A549 (cell line): Measurements from ENCODE around the gene PAPSS2. TPM values are rescaled to one million over a fixed set of nuclear protein-coding genes. Genes with fewer than 3 reads are reported as not detected.

Experiments
- ATAC-seq, 2 experiments: fragments of 200-7000 bp in 1 of 2; fragments of >200 bp in 1 of 2; cut with Nextera tagmentation in 1 of 2; cut with Tn5 transposase in 1 of 2; 3 replicates each; pipeline versions ENCODE4 v1.8.0 to v1.9.1; 2018 to 2020; ENCODE audit warnings: mild to moderate bottlenecking in 1 of 2, moderate library complexity in 1 of 2
- CTCF ChIA-PET: fragments of 300-600 bp; sonication (Branson Sonifier 250); formaldehyde crosslinking; extraction: SDS; loops from one replicate; lab custom pipeline; 2021; ENCODE audit warnings: antibody characterized with exemption, inconsistent platforms; lab: Yijun Ruan, JAX
- POLR2A ChIA-PET: fragments of 350-600 bp; formaldehyde crosslinking; extraction: SDS; loops from one replicate; lab custom pipeline; 2021; ENCODE audit warnings: antibody characterized with exemption, inconsistent platforms; lab: Yijun Ruan, JAX
- DNase-seq, 2 experiments: peaks; one replicate each; pipeline versions ENCODE4 v3.0.0 to v3.0.0-alpha.2; 2011 to 2016; ENCODE audit warnings: low read depth in 1 of 2, low spot score in 1 of 2
- FAIRE-seq: peaks from 2 replicates; lab custom pipeline; 2011; peaks lifted over from hg19 to GRCh38; lab: Jason Lieb, UNC
- H3K27ac ChIP-seq, 2 experiments: fragments of >200 bp; sonication (Bioruptor Twin); formaldehyde crosslinking; 3 replicates each; pipeline ENCODE4 v1.5.1; 2016 to 2017
- H3K4me1 ChIP-seq: fragments of >200 bp; sonication (Bioruptor Twin); formaldehyde crosslinking; 3 replicates; pipeline ENCODE4 v1.6.1; 2016
- H3K4me2 ChIP-seq: fragments of >200 bp; sonication (Bioruptor Twin); formaldehyde crosslinking; 3 replicates; pipeline ENCODE4 v1.6.1; 2016
- H3K4me3 ChIP-seq: fragments of >200 bp; sonication (Bioruptor Twin); formaldehyde crosslinking; 3 replicates; pipeline ENCODE4 v1.5.1; 2016
- H3K9me3 ChIP-seq: fragments of >200 bp; sonication (Bioruptor Twin); formaldehyde crosslinking; 3 replicates; pipeline ENCODE4 v1.6.1; 2016
- ATOH8 ChIP-seq: fragments of 250-450 bp; sonication (Bioruptor Pico); IDR thresholded peaks from 2 replicates; pipeline ENCODE4 v1.5.0; 2020; ENCODE audit warnings: low read depth, mild to moderate bottlenecking, moderate library complexity
- BCL3 ChIP-seq: fragments of >200 bp; sonication (Bioruptor Twin); formaldehyde crosslinking; IDR thresholded peaks from 3 replicates; pipeline ENCODE4 v1.6.1; 2016
- CBX2 ChIP-seq: fragments of 200-600 bp; sonication (generic); IDR thresholded peaks from 2 replicates; pipeline ENCODE4 v1.6.1; 2016; ENCODE audit warnings: low read depth, mild to moderate bottlenecking, borderline replicate concordance
- CBX8 ChIP-seq: fragments of 200-600 bp; sonication (generic); IDR thresholded peaks from 2 replicates; pipeline ENCODE4 v1.6.1; 2016
- CTCF ChIP-seq: fragments of >200 bp; sonication (Bioruptor Twin); formaldehyde crosslinking; IDR thresholded peaks from 3 replicates; pipeline ENCODE4 v1.5.1; 2016
- ELK1 ChIP-seq: fragments of 150-350 bp; IDR thresholded peaks from 2 replicates; pipeline ENCODE4 v1.6.1; 2014; ENCODE audit warnings: low read depth, mild to moderate bottlenecking, low read length
- FOSL2 ChIP-seq, 2 experiments: fragments of 450-650 bp in 1 of 2; fragments of >200 bp in 1 of 2; sonication (Bioruptor Twin) in 1 of 2; formaldehyde crosslinking; IDR thresholded peaks; 2 replicates each; pipeline versions ENCODE4 v1.5.0 to v1.6.1; 2016 to 2020; ENCODE audit warnings: mild to moderate bottlenecking in 1 of 2, moderate library complexity in 1 of 2
- GATA3 ChIP-seq: IDR thresholded peaks from 2 replicates; pipeline ENCODE4 v1.6.1; 2012; ENCODE audit warnings: borderline replicate concordance
- HDAC2 ChIP-seq: fragments of 200-600 bp; sonication (generic); IDR thresholded peaks from 2 replicates; pipeline ENCODE4 v1.6.1; 2016
- HEYL ChIP-seq: fragments of 250-450 bp; sonication (Bioruptor Pico); IDR thresholded peaks from 2 replicates; pipeline ENCODE4 v1.8.0; 2021; ENCODE audit warnings: mild to moderate bottlenecking, moderate library complexity
- KDM1A ChIP-seq: fragments of 200-600 bp; sonication (generic); IDR thresholded peaks from 2 replicates; pipeline ENCODE4 v1.6.1; 2016; ENCODE audit warnings: low read depth, mild to moderate bottlenecking
- MAFK ChIP-seq: fragments of 450-650 bp; IDR thresholded peaks from 2 replicates; pipeline ENCODE4 v1.6.1; 2014; ENCODE audit not compliant: partially characterized antibody
- MYC ChIP-seq: IDR thresholded peaks from 2 replicates; pipeline ENCODE4 v1.6.1; 2012; ENCODE audit warnings: mild to moderate bottlenecking, inconsistent platforms, low read length, improper control_type of control experiment, borderline replicate concordance
- NFE2L2 ChIP-seq: fragments of 150-350 bp; conservative IDR thresholded peaks from 2 replicates; pipeline ENCODE4 v1.6.1; 2014; ENCODE audit warnings: low read length
- NR3C1 ChIP-seq: fragments of >200 bp; sonication (Bioruptor Twin); formaldehyde crosslinking; IDR thresholded peaks from 3 replicates; pipeline ENCODE4 v1.6.1; 2017
- PBX3 ChIP-seq: IDR thresholded peaks from 2 replicates; pipeline ENCODE4 v1.6.1; 2012
- POLR2A ChIP-seq: IDR thresholded peaks from 2 replicates; pipeline ENCODE4 v1.6.1; 2012; ENCODE audit warnings: mild to moderate bottlenecking, low read length
- RCOR1 ChIP-seq: fragments of 150-350 bp; IDR thresholded peaks from 2 replicates; pipeline ENCODE4 v1.6.1; 2014; ENCODE audit warnings: antibody characterized with exemption, low read length, low read depth
- RFX5 ChIP-seq: fragments of 450-650 bp; IDR thresholded peaks from 2 replicates; pipeline ENCODE4 v1.7.1; 2014; ENCODE audit warnings: antibody characterized with exemption, mild to moderate bottlenecking, moderate library complexity
- RNF2 ChIP-seq: fragments of 200-600 bp; sonication (generic); IDR thresholded peaks from 2 replicates; pipeline ENCODE4 v1.6.1; 2016; ENCODE audit warnings: low read depth, mild to moderate bottlenecking, antibody characterized with exemption, moderate library complexity, borderline replicate concordance
- SREBF2 ChIP-seq: fragments of 450-650 bp; IDR thresholded peaks from 2 replicates; pipeline ENCODE4 v1.6.1; 2014; ENCODE audit warnings: mild to moderate bottlenecking, moderate library complexity
- USF2 ChIP-seq: fragments of 450-650 bp; IDR thresholded peaks from 2 replicates; pipeline ENCODE4 v1.6.1; 2014; ENCODE audit warnings: antibody characterized with exemption
- ZFP36 ChIP-seq: fragments of 450-650 bp; IDR thresholded peaks from 2 replicates; pipeline ENCODE4 v1.6.1; 2014; ENCODE audit warnings: borderline replicate concordance; ENCODE audit not compliant: partially characterized antibody
- ZNF302 ChIP-seq: fragments of 250-450 bp; sonication (Bioruptor Pico); IDR thresholded peaks from 2 replicates; pipeline ENCODE4 v1.9.0; 2021; ENCODE audit warnings: inconsistent platforms, mild to moderate bottlenecking, moderate library complexity
- ZSCAN20 ChIP-seq: fragments of 250-450 bp; sonication (Bioruptor Pico); IDR thresholded peaks from 2 replicates; pipeline ENCODE4 v1.8.0; 2022; ENCODE audit warnings: mild to moderate bottlenecking, moderate library complexity
- WGBS: methylation state at CpG from one replicate; pipeline ENCODE4 v1.1.6; 2017; ENCODE audit errors: missing lambda C conversion rate; 5-methylcytosine and 5-hydroxymethylcytosine counted together
- polyA plus RNA-seq, 4 experiments: library from polyadenylated mRNA; depleted of rRNA in 3 of 4; stranded (reverse); fragments of >200 nt; fragmentation: RNase III in 1 of 4; extraction: RNeasy Plus Mini Kit Qiagen cat#74134 plus additional on column Dnase treatment in 1 of 4; gene quantifications; 2 replicates in 3 of 4; 3 replicates in 1 of 4; pipeline ENCODE4 v1.2.3, GENCODE V29; 2011 to 2017

Gene PAPSS2
- polyA plus RNA-seq, 2 of the 4 experiments (the other 2 are of a cell fraction) = 27.7 to 29.0 TPM

- no peak for TF ChIP-seq PBX3
- TF ChIP-seq NFE2L2 = no peak
- no peak for TF ChIP-seq KDM1A
- no peak for TF ChIP-seq SREBF2
- TF ChIP-seq MAFK = no peak
- no peak for TF ChIP-seq FOSL2 (IDR thresholded peaks at IDR 0.05)
- peak; percentile 49 for TF ChIP-seq FOSL2 (CRISPR knock-in tag; IDR thresholded peaks at IDR 0.05)
- no peak for TF ChIP-seq CTCF
- ChIA-PET POLR2A (no interaction called here), CTCF (interaction anchor here (1.5 to 3.0 kb wide), 2 partner anchors 12 to 18 kb away, joined by 5 to 15 read pairs; no protein-coding TSS in a partner anchor)
- Histone ChIP-seq H3K4me1 (no peaks in the 10 kb centered on the region), H3K27ac (no peak overlapping the region), H3K9me3 (no peaks in the 10 kb centered on the region), H3K4me3 (no peak overlapping the region), H3K4me2 (no peak overlapping the region)
- FAIRE-seq = peak; percentile 7
- no peak for DNase-seq
- ATAC-seq = no peak
- WGBS = 84% methylated on average over 2 of the region's 2 CpGs
These were observed 92.9 kb downstream of the PAPSS2 start for GRCh38 chr10:87752566-87752965.

GRCh38 chr10:87753995-87754866, 94.6 kb downstream of the PAPSS2 start:
- Histone ChIP-seq H3K4me1 (no peaks in the 10 kb centered on the region), H3K9me3 (no peaks in the 10 kb centered on the region), H3K4me2 (no peak overlapping the region), H3K4me3 (no peak overlapping the region), H3K27ac (no peak overlapping the region)
- ATAC-seq (no peak), DNase-seq (no peak), FAIRE-seq (peak; percentile 7)
- ChIA-PET CTCF (no interaction called here), POLR2A (no interaction called here)
- TF ChIP-seq MYC = no peak
- no peak for TF ChIP-seq USF2
- no peak for TF ChIP-seq POLR2A
- no peak for TF ChIP-seq ZSCAN20 (CRISPR knock-in tag)
- no peak for TF ChIP-seq ELK1
- TF ChIP-seq GATA3 = no peak
- TF ChIP-seq RCOR1 = no peak
- no peak for TF ChIP-seq RNF2
- no peak for TF ChIP-seq PBX3
- no peak for TF ChIP-seq HDAC2
- no peak for TF ChIP-seq CBX8
- no peak for TF ChIP-seq NR3C1
- no peak for TF ChIP-seq ZNF302 (CRISPR knock-in tag)
- no peak for TF ChIP-seq ATOH8 (CRISPR knock-in tag)
- no peak for TF ChIP-seq NFE2L2
- TF ChIP-seq BCL3 = no peak
- no peak for TF ChIP-seq CBX2
- no peak for TF ChIP-seq RFX5
- TF ChIP-seq ZFP36 = no peak
- no peak for TF ChIP-seq HEYL (CRISPR knock-in tag)
- 89% methylated on average over 8 of the region's 8 CpGs for WGBS
